GM12891 (cell line): ENCODE measurements around the gene TMCC1.

ENCODE experiments used
- PAX5 ChIP-seq: IDR thresholded peaks from 2 replicates; pipeline ENCODE4 v1.6.1; 2011; ENCODE audit warnings: low read length, moderate library complexity, mild to moderate bottlenecking; ENCODE audit not compliant: insufficient read depth, severe bottlenecking
- POLR2A ChIP-seq: IDR thresholded peaks from 2 replicates; pipeline ENCODE4 v1.6.1; 2011; ENCODE audit warnings: low read depth, low read length, control low read depth

- TF ChIP-seq POLR2A (no peak), PAX5 (no peak)
Observed at GRCh38 chr3:129857899-129858298, 35.6 kb downstream of the TMCC1 start.
